CD14-positive monocyte (primary cell): ENCODE data around the gene WDR62. TPM values are rescaled to one million over a fixed set of nuclear protein-coding genes. Genes with fewer than 3 reads are reported as not detected.

ENCODE experiments used
- DNase-seq, 3 donors: peaks; one replicate each; pipeline ENCODE4 v3.0.0-alpha.2; 2011 to 2022
- H2AFZ ChIP-seq: 2 replicates; pipeline ENCODE4 v1.6.0; 2012; ENCODE audit warnings: mild to moderate bottlenecking, low read depth, low read length, inconsistent platforms; ENCODE audit not compliant: insufficient read depth, poor library complexity, severe bottlenecking
- H3K27ac ChIP-seq, 2 donors: 1 replicate in 1 of 2; 2 replicates in 1 of 2; pipeline ENCODE4 v1.5.1; 2012 to 2013; ENCODE audit warnings: low read length in 2 of 2, control low read depth in 1 of 2, inconsistent platforms in 1 of 2, low read depth in 1 of 2, mild to moderate bottlenecking in 1 of 2
- H3K27me3 ChIP-seq, 2 donors: one replicate each; pipeline versions ENCODE4 v1.6.0 to v1.6.1; 2011 to 2013; ENCODE audit warnings: low read length in 2 of 2; ENCODE audit not compliant: control insufficient read depth in 2 of 2, insufficient read depth in 2 of 2
- H3K36me3 ChIP-seq, 2 donors: replicated peaks in 1 of 2; 1 replicate in 1 of 2; 2 replicates in 1 of 2; pipeline versions ENCODE4 v1.5.1 to v1.6.1; 2012 to 2013; ENCODE audit warnings: low read length in 2 of 2, control low read depth in 1 of 2, inconsistent platforms in 1 of 2, mild to moderate bottlenecking in 1 of 2; ENCODE audit not compliant: insufficient read depth in 2 of 2, control insufficient read depth in 1 of 2
- H3K4me1 ChIP-seq, 2 donors: 1 replicate in 1 of 2; 2 replicates in 1 of 2; pipeline versions ENCODE4 v1.5.1 to v1.6.1; 2012 to 2013; ENCODE audit warnings: low read length in 2 of 2, control low read depth in 1 of 2, inconsistent platforms in 1 of 2, mild to moderate bottlenecking in 1 of 2, moderate library complexity in 1 of 2; ENCODE audit not compliant: insufficient read depth in 2 of 2, control insufficient read depth in 1 of 2
- H3K4me2 ChIP-seq: replicated peaks from 2 replicates; pipeline ENCODE3; 2012; ENCODE audit warnings: low read length, moderate library complexity, mild to moderate bottlenecking; ENCODE audit not compliant: poor library complexity, severe bottlenecking; ENCODE audit errors: extremely low read depth
- H3K4me3 ChIP-seq, 3 experiments: fragments of 200-600 bp in 1 of 3; sonication (generic) in 1 of 3; replicated peaks in 1 of 3; 1 replicate in 2 of 3; 2 replicates in 1 of 3; pipeline ENCODE4 v1.5.1; 2011 to 2013; ENCODE audit warnings: low read length in 3 of 3, mild to moderate bottlenecking in 3 of 3, control low read depth in 2 of 3, low read depth in 2 of 3, inconsistent platforms in 1 of 3, moderate library complexity in 1 of 3
- H3K79me2 ChIP-seq: 2 replicates; pipeline ENCODE4 v1.6.0; 2012; ENCODE audit warnings: mild to moderate bottlenecking, control low read depth, inconsistent platforms, low read length, moderate library complexity; ENCODE audit not compliant: insufficient read depth
- H3K9ac ChIP-seq: 2 replicates; pipeline ENCODE4 v1.6.0; 2017; ENCODE audit warnings: low read length, mild to moderate bottlenecking; ENCODE audit not compliant: insufficient read depth, poor library complexity, severe bottlenecking
- H3K9me3 ChIP-seq, 2 donors: replicated peaks in 1 of 2; 1 replicate in 1 of 2; 2 replicates in 1 of 2; pipeline versions ENCODE4 v1.5.1 to v1.6.1; 2012 to 2013; ENCODE audit warnings: low read length in 2 of 2, control low read depth in 1 of 2; ENCODE audit not compliant: control insufficient read depth in 1 of 2, insufficient read depth in 1 of 2
- H4K20me1 ChIP-seq: 2 replicates; pipeline ENCODE4 v1.6.0; 2012; ENCODE audit warnings: mild to moderate bottlenecking, low read length, control low read depth, moderate library complexity; ENCODE audit not compliant: insufficient read depth
- H3K27ac Mint-ChIP-seq, 7 donors: one replicate each; pipeline ENCODE4 v1.8.0; 2020; ENCODE audit warnings: mild to moderate bottlenecking in 7 of 7, mixed read lengths in 7 of 7, moderate library complexity in 6 of 7, inconsistent platforms in 2 of 7
- H3K27me3 Mint-ChIP-seq, 3 donors: one replicate each; pipeline ENCODE4 v1.8.0; 2021 to 2022; ENCODE audit warnings: low read depth in 3 of 3, mild to moderate bottlenecking in 3 of 3, mixed read lengths in 3 of 3, moderate library complexity in 3 of 3, inconsistent platforms in 1 of 3
- H3K36me3 Mint-ChIP-seq, 2 donors: one replicate each; pipeline ENCODE4 v1.8.0; 2020; ENCODE audit warnings: mixed read lengths in 2 of 2, inconsistent platforms in 1 of 2, mild to moderate bottlenecking in 1 of 2
- H3K4me1 Mint-ChIP-seq: one replicate; pipeline ENCODE4 v1.8.0; 2020; ENCODE audit warnings: mild to moderate bottlenecking, mixed read lengths
- H3K4me3 Mint-ChIP-seq, 2 donors: one replicate each; pipeline ENCODE4 v1.8.0; 2020; ENCODE audit warnings: mild to moderate bottlenecking in 2 of 2, mixed read lengths in 2 of 2, moderate library complexity in 1 of 2
- H3K9me3 Mint-ChIP-seq, 7 donors: one replicate each; pipeline ENCODE4 v1.8.0; 2020 to 2022; ENCODE audit warnings: mixed read lengths in 7 of 7, mild to moderate bottlenecking in 6 of 7, moderate library complexity in 6 of 7, inconsistent platforms in 2 of 7
- WGBS: methylation state at CpG from one replicate; pipeline ENCODE4 v1.1.5; 2013; ENCODE audit warnings: missing lambda C conversion rate; ENCODE audit not compliant: insufficient coverage; 5-methylcytosine and 5-hydroxymethylcytosine counted together
- intact Hi-C, 2 donors: fragments of 100-400 bp; cut with micrococcal nuclease; formaldehyde crosslinking; loops; one replicate each; pipeline versions ENCODE4 v1.15.0 to v1.15.1; 2023
- polyA plus RNA-seq, 3 donors: library from polyadenylated mRNA; depleted of rRNA in 1 of 3; unstranded in 2 of 3; stranded (reverse) in 1 of 3; fragments of 300-500 nt in 2 of 3; fragments of >200 nt in 1 of 3; fragmentation: Illumina TruSeq in 2 of 3; gene quantifications; 1 replicate in 2 of 3; 2 replicates in 1 of 3; pipeline ENCODE4 v1.2.3, GENCODE V29; 2012 to 2021
- TF ChIP-seq, protein P1 (sequence below): fragments of 200-600 bp; IDR thresholded peaks from one replicate; pipeline ENCODE4 v1.8.0; 2022; ENCODE audit warnings: antibody characterized with exemption, mild to moderate bottlenecking

The WDR62 gene
- polyA plus RNA-seq, 3 donors = 0.05 to 0.88 TPM; not detected in 1

DNA sequence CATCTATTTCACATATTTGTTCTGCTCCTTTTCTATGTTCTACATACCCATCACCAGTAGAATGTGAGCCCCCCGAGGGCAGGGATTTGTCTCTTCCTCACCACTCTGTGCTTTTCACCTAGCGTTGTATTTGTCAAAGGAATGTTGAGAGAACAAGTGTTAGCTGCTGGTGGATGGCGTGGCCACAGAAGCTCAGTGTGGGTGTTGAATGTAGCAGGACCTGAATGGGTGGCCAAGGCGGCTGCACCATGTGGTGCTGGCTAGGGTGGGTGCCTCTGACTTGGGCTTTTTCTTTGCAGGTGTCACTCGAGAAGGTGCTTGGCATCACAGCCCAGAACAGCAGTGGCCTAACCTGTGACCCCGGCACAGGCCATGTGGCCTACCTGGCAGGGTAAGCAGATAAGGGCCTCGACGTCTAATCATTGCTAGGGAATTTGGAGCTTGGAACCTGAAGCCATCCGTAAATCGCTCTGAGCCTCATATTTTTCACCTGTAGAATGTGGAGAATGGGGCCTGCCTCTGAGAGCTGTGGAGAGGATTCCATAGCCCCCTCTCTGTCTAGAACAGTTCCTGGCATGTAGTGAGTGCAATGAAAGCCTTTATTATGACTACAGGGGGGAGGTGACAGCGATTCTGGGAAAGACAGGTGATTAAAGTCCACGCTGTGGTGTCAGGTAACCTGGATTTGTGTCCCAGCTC, 3.9 kb downstream of the WDR62 start:
- Histone ChIP-seq H3K4me3 (no peak overlapping the region), H3K27ac (no peak overlapping the region), H3K9me3 (no peaks in the 10 kb centered on the region), H3K4me1 (peaks cover 11 to 12% of the 10 kb centered on the region in 2 donors), H3K4me2 (no peak overlapping the region), H2AFZ (no peak overlapping the region), H3K79me2 (peaks cover 39% of the 10 kb centered on the region), H3K9ac (no peak overlapping the region), H4K20me1 (no peaks in the 10 kb centered on the region), H3K36me3 (peaks cover 11 to 49% of the 10 kb centered on the region in 2 donors), H3K27me3 (no peaks in the 10 kb centered on the region)
- TF ChIP-seq, protein P1, sequence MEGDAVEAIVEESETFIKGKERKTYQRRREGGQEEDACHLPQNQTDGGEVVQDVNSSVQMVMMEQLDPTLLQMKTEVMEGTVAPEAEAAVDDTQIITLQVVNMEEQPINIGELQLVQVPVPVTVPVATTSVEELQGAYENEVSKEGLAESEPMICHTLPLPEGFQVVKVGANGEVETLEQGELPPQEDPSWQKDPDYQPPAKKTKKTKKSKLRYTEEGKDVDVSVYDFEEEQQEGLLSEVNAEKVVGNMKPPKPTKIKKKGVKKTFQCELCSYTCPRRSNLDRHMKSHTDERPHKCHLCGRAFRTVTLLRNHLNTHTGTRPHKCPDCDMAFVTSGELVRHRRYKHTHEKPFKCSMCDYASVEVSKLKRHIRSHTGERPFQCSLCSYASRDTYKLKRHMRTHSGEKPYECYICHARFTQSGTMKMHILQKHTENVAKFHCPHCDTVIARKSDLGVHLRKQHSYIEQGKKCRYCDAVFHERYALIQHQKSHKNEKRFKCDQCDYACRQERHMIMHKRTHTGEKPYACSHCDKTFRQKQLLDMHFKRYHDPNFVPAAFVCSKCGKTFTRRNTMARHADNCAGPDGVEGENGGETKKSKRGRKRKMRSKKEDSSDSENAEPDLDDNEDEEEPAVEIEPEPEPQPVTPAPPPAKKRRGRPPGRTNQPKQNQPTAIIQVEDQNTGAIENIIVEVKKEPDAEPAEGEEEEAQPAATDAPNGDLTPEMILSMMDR = no peak
- intact Hi-C loops = loop anchor here (5.0 to 10.0 kb wide), 3 partner anchors 54 to 284 kb away; partner anchors contain the start of genes ARHGAP33 (in 1 of the 2), HCST (in 1 of the 2), NFKBID (in 1 of the 2) and OVOL3 (in 1 of the 2)
- no peak overlapping the region for H3K4me3 Mint-ChIP-seq
- H3K9me3 Mint-ChIP-seq = no peaks in the 10 kb centered on the region
- H3K27me3 Mint-ChIP-seq = peaks cover 0 to 1% (median 0%) of the 10 kb centered on the region in 3 donors
- no peak for DNase-seq
- WGBS = 91% methylated on average over 8 of the region's 12 CpGs
- peaks cover 17 to 43% of the 10 kb centered on the region in 2 donors for H3K36me3 Mint-ChIP-seq
- H3K27ac Mint-ChIP-seq = peak overlapping the region in 3 of 7 donors; percentile 38 to 51 (median 49)
- peaks cover 13% of the 10 kb centered on the region for H3K4me1 Mint-ChIP-seq

- Histone ChIP-seq H3K79me2 (peaks cover 39% of the 10 kb centered on the region), H3K27me3 (no peaks in the 10 kb centered on the region), H3K36me3 (peaks cover 11 to 53% of the 10 kb centered on the region in 2 donors), H2AFZ (no peak overlapping the region), H3K4me1 (peaks cover 10 to 12% of the 10 kb centered on the region in 2 donors), H4K20me1 (no peaks in the 10 kb centered on the region), H3K4me3 (no peak overlapping the region), H3K4me2 (no peak overlapping the region), H3K27ac (no peak overlapping the region), H3K9ac (no peak overlapping the region), H3K9me3 (no peaks in the 10 kb centered on the region)
- peaks cover 0 to 1% (median 0%) of the 10 kb centered on the region in 3 donors for H3K27me3 Mint-ChIP-seq
- peak overlapping the region in 3 of 7 donors; percentile 31 to 65 (median 44) for H3K27ac Mint-ChIP-seq
- H3K9me3 Mint-ChIP-seq = no peaks in the 10 kb centered on the region
- TF ChIP-seq, protein P1 = no peak
- H3K4me3 Mint-ChIP-seq = no peak overlapping the region
- H3K4me1 Mint-ChIP-seq = peaks cover 13% of the 10 kb centered on the region
- no peak for DNase-seq
- intact Hi-C loops = loop anchor here (5.0 to 10.0 kb wide), 3 partner anchors 53 to 285 kb away; partner anchors contain the start of genes ARHGAP33 (in 1 of the 2), HCST (in 1 of the 2), NFKBID (in 1 of the 2) and OVOL3 (in 1 of the 2)
- WGBS = 100% methylated on average over 2 of the region's 6 CpGs
- H3K36me3 Mint-ChIP-seq = peaks cover 21 to 50% of the 10 kb centered on the region in 2 donors
Measured at GRCh38 chr19:36059180-36059910, 4.6 kb downstream of the WDR62 start.
